Brain pericyte (primary cell): Measurements from ENCODE around the gene SLX9.

ENCODE experiments used
- DNase-seq: peaks from one replicate; pipeline ENCODE4 v3.0.0-alpha.2; 2012; ENCODE audit warnings: low read depth, low spot score

The SLX9 gene

DNA sequence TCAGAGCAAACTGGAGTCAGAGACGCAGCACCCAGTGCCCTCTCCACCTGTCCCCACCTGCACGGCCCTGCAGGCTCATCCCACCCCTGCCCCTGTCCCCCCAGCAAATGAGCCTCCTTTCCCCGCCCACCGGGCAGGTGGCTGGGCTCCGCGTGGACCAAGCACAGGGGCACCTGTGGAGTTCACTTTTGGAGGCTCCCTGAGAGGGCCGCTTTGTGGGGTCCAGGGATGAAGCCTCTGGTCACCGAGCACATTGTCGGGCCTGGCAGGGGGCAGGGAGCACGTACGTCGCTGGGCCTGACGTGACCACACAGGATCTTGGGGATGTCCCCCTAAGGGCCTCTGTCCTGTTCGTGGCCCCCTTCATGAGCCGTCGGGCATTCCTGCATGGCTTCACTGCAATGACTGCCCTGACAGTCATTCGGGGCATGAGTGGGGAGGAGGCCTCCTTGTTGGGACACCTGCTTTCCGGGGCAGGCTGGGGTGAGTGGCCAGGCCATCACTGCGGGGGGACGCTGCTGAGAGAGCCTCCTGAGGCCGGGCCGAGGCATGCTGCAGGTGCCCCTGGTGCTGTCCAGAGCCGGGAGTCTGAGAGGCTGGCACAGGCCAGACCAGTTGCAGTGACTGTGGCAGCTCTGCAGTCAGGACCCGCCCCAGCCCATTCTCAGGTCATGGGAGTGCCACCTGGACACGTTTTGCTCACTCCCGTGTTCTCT lies 19.7 kb downstream of the SLX9 start:
- DNase-seq: no peak

DNA sequence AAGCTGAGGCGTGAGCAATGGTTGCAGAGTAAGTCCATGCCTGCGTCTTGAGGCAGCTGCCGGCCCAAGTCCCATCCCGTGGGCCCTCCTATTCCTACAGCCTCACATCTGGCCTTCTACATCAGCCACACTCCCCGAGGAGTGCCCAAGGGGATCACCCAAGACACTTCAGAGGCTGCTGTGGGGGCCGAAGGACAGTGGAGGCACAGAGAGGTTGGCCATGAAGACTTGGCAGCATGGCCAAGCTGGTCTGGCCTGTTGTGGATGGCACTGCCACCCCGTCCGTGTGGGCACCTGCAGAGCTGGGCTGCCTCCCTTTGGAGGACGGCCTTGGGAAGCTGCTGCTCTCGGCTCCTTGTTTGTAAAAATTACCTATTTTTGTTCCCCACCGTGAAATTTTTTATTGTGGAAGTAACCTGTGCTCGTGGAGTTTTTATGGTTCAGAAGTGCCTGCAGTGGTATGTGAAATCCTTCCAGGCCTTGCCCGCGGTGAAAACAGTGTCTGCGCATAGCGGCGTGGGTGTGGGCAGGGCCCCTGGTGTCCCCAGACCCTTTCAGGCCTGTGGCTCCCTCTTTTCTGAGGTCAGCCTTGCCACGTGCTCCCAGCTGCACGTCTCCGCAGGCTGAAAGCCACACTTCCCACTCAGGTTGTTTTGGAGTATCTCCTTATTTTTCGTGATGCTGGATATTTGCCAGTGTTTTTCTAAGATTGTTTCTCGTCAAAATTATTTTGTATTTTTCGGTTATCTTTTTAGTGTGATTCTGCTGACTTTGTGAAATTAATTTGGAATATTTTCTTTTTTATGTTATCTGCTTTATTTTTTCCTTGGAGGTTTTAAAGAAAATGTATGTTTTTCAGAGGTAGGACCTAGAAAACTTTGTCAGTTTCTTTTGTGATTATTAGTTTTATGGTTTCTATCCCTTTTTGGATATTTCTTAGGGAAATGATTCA lies 20.6 kb downstream of the SLX9 start:
- no peak for DNase-seq

DNA sequence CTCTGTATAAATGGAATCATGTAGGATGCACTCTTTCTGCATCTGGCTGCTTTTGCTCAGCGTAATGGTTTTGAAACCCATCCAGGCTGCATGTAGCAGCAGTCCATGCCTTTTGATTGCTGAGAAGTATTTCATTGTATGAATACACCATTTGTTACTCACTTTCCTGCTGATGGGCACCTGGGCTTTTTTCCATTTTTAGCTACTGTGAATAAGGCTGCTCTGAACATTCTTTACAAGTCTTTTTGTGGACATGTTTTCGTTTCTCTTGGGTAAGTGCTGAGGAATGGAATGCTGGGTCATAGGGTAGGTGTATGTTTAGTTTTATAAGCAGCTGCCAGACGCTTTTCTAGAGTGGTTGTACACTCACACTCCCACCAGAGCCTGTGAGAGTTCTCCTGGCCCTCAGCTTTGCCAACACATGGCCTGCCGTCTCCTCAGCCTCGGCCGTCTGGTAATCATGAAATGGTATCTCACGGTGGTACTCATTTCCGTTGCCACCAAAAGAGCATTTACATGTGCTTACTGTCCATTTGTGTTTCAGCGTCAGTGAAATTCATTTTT lies 22.7 kb downstream of the SLX9 start:
- peak; percentile 80 for DNase-seq

DNA sequence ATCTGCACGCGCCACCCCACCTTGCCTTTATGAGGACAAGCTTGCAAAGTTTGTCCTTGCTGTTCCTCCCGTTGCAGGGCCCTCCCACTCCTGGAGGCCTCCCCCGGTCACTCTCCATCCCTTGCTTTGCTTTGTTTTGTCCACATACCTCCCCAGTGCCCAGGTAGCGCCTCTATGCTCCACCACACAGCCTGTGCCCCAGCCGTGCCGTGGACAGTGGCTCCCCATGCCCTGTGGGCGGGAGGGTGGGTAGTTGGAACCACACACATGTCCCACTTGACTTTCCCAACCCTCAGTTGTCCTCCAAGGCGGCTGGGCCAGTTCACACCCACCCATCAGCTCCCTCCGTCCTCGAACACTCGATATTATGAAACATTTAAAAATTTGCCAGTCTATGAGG lies 24.6 kb downstream of the SLX9 start:
- no peak for DNase-seq

DNA sequence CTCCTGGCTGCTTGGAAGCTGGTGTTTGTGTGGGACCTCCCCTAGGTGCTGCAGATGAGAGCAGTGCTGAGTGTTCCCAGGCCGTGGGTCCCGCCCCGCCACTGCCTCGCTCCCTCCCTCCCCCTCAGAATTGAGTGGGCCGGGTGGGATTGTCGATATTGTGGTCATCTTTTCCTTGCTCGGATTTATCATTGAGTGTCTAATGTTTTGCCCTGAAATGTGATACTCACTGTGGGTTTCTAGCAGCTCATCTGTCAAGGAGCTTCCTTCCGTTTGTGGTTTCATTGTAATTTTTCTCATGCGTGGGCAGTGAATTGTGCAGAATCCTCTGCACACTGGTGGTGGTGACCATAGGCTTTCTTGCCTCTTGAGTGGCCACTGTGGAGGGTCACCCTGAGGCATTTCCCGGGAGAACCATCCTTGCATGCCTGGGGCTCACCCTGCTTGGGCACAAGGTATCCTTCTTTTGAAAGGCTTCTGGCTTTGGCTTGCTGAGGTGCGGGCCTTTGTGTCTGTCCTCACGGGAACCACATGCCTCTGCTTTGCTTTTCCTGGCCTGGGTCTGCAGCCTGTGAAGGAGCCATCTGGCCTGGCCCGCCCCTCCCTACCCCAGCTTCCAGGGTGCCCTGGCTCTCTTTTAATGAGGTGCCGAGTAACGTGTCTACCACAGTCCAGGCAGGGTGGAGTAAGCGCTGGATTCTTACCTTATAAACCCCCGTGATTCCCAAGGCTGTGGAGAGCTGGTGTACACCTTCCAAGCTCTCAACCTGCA lies 25.6 kb downstream of the SLX9 start:
- DNase-seq: no peak

DNA sequence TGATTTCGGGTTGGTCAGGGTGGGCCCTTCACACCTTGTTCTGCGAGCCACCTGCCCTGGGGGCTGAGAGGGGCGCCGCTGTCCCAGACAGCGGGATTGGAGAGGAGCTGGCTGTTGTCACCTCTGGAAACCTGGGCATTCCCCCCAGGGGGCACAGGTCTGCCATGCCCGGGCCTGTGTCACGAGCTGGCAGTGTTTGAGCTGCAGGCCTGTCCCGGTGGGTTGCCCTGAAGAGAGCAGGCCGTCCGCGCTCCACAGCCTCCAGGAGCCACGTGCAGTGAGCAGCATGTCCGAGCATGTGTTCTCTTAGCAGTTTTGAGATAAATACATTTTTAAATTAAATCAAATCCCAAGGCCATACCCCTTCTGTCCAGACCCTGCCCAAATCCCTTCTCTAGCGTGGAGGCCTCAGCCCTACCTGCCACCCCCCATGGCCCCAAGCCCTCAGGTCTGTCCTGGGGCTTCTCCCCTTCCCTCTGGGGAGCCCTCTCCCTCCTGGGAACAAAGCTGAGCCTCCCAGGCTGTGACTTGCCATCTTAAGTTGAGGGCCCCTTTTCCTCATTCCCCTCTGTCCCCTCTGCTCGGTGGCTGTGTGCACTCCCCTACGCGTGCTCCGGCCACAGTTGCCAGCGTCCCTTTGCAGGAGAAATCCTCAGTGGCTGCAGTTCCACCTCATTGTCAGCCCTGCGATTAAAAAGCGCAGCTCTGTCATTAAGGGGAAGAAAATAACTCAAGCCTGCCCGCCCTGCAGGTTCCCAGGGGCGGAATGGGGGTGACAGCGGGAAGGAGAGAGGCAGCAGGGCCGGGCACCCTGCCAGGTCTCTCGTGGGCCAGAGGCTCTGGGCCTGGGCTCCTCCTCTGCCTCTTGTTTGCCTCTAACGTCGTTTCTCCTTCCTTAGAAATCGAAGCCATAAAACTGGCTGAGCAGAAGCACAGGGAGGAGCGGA lies 26.6 kb downstream of the SLX9 start:
- no peak for DNase-seq

DNA sequence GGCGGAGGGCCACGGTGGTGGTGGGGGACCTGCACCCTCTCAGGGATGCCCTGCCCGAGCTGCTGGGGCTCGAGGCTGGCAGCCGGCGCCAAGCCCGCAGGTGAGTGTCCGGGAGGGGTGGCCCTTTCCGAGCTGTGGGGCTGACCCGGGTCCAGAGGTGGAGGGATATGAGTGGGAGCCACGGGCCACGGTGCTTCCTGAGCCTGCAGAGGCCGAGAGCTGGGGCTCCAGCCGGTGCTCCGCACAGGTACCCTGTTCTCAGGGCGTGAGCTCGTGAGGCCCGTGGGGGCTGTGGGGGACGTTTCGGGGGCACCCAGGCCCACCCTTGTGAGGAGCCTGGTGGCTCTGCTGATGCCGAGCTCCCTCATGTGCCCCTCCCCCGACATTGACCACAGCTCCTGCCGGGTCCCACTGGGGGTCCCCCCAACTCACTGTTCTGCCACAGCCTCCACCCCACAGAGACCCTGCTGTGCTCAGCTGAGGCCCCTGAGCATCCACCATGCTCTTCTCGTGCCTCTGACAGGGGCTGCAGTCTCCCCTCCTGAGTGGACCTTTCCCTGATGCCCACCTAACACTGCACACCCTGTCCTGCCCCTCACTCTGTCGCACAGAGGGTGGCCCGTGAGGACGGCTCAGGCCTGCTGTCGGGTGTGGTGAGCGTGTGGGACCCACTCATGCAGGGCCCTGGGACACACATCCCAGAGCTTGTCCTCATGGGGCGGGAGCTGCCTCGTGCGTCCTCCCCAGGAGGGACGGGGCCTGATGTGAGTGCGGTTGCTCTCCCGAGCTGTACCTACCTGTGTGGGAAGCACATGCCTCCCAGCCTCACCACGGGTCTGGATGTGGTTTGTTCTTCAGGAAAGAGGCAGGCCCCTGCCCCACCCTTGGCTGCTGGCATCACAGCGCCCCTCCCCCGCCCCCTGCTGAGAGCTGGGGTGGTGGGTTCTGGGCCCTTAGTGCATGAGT lies 27.5 kb downstream of the SLX9 start:
- DNase-seq: no peak

DNA sequence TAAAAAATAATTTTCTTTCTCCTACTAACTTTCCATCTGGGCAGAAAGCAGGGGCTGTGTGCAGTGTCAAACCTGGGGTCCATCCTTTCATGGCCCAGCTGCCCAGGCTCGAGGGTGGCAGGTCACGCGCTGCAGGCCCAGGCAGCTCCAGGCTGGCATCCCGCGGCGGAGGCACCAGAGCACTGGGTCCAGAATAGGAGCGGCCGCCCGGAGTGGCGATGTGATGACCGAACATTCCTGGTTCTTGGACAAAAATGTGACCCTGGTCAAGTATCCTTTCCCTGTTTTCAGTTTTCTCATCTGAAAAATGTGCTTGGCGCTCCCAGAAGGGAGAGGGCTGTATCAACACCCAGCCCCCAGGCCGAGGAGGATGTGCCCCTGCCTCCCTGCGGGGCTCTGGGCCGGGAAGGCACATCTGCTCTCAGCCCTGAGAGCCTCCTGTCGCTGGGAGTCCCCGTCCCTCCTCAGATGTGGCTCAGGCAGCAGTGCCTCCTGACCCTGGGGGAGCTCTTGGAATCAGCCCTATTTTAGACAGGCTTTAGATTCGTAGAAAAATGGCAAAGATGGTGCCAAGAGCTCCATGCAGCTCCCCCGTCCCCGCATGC lies 29.3 kb downstream of the SLX9 start:
- no peak for DNase-seq

DNA sequence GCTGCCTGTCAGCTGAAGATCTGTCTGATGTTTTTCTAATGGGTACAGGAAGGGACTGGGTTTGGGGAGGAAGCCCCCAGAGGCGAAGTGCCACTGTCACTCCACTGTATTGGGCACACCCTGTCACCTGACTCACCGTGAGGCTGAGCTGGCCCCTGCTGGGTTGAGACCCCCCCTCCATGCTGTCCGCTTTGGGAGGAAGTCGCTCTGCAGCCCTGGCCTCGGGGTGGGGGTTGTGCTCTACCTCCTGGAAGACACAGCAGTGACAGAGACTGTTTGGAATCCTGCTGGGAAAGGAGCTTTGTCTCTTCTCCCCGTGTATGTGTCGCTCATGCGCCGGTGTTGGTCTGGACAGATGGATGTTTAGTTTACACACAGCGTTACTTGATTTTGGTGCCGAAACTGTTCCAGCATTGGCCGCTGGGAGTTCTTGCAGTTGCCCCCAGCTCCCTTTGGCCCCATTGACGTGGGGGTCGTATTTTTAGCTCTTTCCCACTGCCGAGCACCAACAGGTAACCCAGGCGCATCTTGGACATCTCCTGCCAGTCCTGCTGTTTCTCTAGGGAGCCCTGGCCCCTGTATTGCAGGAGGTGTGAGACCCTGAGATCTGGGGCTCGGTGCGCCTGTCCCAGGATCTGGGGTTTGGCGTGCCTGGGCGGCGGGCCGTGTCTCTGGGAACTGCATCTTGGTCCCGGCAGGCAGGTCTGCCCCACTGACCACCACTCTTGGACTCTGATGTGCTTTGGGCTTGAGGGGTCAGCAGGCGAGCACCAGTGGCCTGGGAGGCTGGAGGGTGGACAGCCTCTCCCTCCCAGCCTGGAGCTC lies 30.3 kb downstream of the SLX9 start:
- DNase-seq: no peak

DNA sequence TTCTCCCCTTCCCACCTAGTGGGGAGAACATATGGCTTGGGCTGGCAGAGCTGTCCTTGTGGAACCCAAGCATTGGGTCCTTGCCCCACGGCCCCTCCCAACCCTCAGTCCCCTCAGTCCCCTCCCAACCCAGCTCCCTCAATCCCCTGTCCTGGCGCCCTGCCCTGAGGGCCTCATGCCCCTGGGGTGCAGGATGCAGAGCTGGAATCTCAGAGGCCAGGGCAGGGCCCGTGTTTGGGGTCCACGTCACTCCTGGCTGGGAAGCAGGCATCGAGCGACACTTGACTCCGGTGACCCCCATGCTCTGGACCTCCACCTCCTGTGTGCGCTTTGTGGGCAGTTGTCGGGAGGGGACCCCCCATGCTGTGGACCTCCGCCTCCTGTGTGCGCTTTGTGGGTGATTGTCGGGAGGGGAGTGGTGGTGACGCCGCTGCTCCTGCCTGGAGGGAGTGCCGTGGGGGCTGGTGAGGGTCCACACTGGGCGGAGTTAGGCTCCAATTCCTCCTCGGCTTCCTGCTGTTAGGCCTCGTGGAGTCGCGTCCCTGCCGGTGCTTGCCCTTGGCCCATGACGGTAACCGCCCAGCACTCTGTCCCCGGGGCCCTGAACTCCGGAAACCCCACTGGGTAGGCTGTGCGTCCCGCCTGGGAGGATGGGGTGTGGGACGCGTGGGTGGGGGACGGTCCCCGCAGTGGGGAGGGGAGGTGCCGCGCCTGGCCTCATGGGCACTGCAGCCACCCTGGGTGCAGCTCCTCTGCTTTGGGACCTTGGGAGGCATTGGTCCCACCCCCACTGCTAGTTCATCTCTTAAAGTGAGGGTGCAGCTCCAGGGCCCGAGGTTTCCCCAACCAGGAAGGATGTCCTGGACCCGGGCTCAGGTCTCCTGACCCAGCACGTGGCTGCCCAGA lies 31.2 kb downstream of the SLX9 start:
- no peak for DNase-seq

DNA sequence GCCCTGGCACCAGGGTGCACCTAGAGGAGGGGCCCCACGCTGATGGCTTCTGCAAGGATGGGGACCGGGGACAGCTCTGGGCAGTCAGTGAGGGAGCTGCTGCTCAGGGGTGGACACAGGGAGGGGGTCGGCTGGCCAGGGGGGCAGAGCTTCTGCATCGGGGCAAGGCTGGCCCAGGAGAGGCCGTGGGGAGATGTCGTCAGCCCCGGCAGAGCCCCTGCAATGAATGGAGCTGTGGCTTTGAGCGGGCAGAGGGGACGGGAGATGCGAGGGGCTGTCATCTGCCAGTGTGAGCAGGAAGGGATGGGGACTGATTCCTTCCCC lies 31.8 kb downstream of the SLX9 start:
- DNase-seq: no peak

DNA sequence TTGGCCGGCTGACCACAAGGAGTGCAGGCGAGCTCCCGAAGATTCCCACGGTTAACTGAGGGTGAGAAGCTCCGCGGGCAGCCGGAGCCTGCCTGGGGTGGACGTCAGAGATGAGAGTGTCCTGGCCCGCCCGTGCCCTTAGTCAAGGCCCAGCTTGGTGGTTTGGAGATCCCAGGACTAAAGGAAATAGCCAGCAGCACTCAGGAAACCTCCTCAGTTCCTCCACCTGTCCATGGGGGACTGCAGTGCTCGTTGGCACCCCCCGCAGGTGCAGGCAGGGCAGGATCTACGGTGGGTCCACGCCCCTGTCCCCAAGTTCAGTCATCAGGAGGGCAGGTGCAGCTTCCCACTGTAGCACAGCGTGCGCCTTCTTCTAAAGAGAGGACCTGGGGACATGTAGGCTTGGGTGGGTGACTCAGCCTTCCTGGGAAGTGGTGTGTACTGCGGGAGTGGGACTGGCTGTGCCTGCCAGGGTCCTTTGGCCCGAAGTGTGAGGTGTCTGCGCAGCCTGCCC lies 32.5 kb downstream of the SLX9 start:
- no peak for DNase-seq

DNA sequence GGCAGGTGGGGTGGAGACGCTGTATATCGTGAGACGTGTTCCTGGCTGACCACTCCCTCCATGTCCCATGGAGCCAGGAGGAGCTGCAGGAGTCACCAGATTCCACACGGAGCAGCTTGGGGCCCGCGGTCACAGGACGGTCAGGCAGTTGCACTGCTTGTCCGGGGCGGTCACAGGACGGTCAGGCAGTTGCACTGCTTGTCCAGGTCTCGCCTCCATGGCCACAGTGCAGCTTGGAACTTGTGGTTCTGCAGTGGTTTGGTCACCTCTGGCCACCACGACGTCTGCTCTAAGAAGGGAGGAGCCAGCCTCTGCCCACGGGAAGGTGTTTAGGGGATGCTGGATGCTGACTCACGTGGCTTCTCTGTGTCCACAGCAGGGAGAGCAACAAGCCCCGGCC lies 33.0 kb downstream of the SLX9 start:
- no peak for DNase-seq

DNA sequence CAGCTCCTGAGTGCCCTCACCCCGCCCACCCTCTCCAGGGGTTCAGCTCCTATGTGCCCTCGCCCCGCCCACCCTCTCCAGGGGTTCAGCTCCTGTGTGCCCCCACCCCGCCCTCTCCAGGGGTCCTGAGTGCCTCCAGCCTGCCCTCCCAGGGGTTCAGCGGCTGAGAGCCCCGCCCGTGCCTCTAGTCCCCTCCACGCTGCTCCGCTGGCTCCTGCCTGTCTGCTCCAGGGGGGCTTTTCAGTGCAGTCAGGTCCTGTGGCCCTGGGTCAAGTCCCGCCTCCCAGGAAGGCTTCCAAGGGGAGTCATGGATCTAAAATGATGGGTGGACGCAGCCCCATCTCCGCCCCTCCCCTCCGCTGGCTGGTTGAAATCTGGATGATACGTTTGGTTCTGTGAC lies 33.8 kb downstream of the SLX9 start:
- no peak for DNase-seq

DNA sequence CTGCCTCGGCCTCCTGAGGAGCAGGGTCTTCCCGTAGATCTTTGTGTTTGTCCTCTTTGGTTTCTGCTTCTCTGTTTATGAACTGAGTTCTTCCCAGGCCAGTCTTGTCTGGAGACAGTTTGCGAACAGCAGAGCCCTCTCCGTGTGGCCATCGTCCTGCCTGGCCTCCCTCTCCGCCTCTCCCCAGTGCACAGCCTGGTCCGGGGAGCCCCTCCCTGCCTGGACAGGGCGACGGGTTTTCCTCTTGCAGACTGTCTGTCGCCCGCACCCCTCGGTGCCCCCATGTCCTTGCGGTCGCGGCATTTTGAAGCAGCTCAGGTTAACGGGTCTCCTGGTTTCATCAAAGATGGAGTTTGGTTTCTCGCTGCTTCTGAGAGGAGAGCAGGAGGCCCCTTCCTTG lies 34.8 kb downstream of the SLX9 start:
- DNase-seq: no peak

DNA sequence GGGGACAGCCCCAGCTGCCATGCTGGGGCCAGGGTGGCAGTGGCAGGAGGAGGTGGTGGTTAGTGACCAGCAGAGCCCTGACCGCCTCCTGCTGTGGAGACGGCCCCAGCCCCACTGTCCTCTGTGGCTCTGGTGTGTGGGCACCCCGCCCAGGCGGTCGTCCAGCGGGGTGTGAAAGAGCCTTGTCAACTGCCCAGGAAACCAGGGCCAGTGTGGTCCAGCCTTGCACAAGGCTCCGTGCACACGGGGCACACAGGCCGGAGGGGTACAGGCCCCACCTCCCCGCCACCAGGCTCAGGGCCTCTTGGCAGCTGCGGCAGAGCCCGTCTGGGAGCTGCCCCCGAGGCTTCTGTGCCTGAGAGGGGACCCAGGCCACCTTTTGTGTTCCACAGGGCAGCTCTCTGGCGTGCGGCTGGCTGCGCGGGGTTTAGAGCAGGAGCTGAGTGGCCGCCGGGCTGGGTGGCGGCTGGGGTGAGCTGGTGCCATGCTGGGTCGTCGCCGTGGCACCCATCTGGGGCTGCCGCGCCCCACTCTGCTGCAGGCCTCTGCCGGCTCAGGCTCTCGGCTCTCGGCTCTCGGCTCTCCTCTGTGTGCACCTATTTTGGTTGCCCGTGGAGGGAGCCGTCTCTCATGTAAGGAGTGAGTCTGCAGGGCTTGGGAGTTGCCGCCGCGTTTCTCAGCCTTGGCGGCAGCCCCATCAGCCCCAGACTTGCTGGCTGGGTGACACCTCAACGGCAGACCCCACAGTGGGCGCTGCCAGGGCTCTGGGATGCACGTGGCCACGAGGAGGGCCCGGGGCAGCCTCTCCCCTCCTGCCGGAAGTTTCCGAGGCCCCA lies 36.1 kb downstream of the SLX9 start:
- DNase-seq: no peak
